Right atrium auricular region (tissue), 2 donors: ENCODE results near the gene PUM1. TPM values are rescaled to one million over a fixed set of nuclear protein-coding genes. Genes with fewer than 3 reads are reported as not detected.
"Not testable (repeated sequence)": the region's sequence is repeated elsewhere in the genome, so short reads cannot be mapped to it uniquely, and the experiment has no call there.

Experiments
- DNase-seq: peaks from one replicate; pipeline ENCODE4 v3.0.0-alpha.2; 2019; ENCODE audit warnings: low spot score
- H3K27ac ChIP-seq, 2 donors: fragments of 200-600 bp; sonication (generic); 1 replicate in 1 of 2; 2 replicates in 1 of 2; pipeline ENCODE4 v1.5.1; 2016 to 2019
- H3K27me3 ChIP-seq, 2 donors: fragments of 200-600 bp; sonication (generic); one replicate each; pipeline versions ENCODE4 v1.5.1 to v1.6.0; 2017 to 2019
- H3K36me3 ChIP-seq: fragments of 200-600 bp; sonication (generic); one replicate; pipeline ENCODE4 v1.5.1; 2016
- H3K4me1 ChIP-seq, 2 donors: fragments of 200-600 bp; sonication (generic); one replicate each; pipeline versions ENCODE4 v1.5.1 to v1.6.0; 2017 to 2019
- H3K4me3 ChIP-seq, 2 donors: fragments of 200-600 bp; sonication (generic); 1 replicate in 1 of 2; 2 replicates in 1 of 2; pipeline ENCODE4 v1.5.1; 2017 to 2019; ENCODE audit warnings: mild to moderate bottlenecking in 1 of 2, moderate library complexity in 1 of 2
- H3K9me3 ChIP-seq, 2 donors: fragments of 200-600 bp; sonication (generic); one replicate each; pipeline ENCODE4 v1.5.1; 2019
- CTCF ChIP-seq, 2 donors: fragments of 200-600 bp; sonication (generic); IDR thresholded peaks; one replicate each; pipeline ENCODE4 v1.5.1; 2019; ENCODE audit warnings: antibody characterized with exemption in 2 of 2
- total RNA-seq, 2 donors: library from RNA; depleted of rRNA; stranded (reverse); fragments of >200 nt; gene quantifications; one replicate each; pipeline ENCODE4 v1.1.0, GENCODE V29; 2016

Gene PUM1
- total RNA-seq, 2 donors from 2014 or later = 51.2 to 68.8 TPM

DNA sequence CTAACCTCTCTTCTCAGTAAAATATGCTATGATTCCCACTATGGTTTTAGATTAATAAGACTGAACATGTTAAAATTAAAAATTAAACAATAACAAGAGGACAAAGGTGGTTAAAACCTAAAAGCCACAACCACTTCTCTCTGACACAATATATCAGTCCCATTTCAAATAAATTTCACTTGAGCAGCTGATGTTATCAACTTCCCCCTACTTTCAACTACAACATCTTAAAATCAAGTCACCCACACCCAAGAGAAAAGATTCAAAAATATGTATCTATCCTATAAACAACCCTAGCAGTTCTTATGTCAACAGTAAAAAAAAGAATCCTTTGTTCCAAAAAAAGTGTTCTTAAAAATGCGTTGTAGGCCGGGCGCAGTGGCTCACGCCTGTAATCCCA, 7.5 kb downstream of the PUM1 start:
- no peak for DNase-seq
- Histone ChIP-seq H3K9me3 (no peaks in the 10 kb centered on the region), H3K27ac (no peak overlapping the region), H3K4me3 (no peak overlapping the region), H3K4me1 (peaks cover 0 to 52% of the 10 kb centered on the region in 2 donors), H3K27me3 (no peaks in the 10 kb centered on the region), H3K36me3 (peaks cover 25% of the 10 kb centered on the region)
- TF ChIP-seq CTCF (IDR thresholded peaks at IDR 0.05) = no peak

- TF ChIP-seq CTCF (IDR thresholded peaks at IDR 0.05) = no peak
- DNase-seq = no peak
- no peak overlapping the region for H3K27ac ChIP-seq
- no peaks in the 10 kb centered on the region for H3K9me3 ChIP-seq
- peaks cover 25% of the 10 kb centered on the region for H3K36me3 ChIP-seq
- no peaks in the 10 kb centered on the region for H3K27me3 ChIP-seq
- peaks cover 0 to 51% of the 10 kb centered on the region in 2 donors for H3K4me1 ChIP-seq
- H3K4me3 ChIP-seq = no peak overlapping the region
Measured at GRCh38 chr1:31055953-31056352, 9.6 kb downstream of the PUM1 start.

DNA sequence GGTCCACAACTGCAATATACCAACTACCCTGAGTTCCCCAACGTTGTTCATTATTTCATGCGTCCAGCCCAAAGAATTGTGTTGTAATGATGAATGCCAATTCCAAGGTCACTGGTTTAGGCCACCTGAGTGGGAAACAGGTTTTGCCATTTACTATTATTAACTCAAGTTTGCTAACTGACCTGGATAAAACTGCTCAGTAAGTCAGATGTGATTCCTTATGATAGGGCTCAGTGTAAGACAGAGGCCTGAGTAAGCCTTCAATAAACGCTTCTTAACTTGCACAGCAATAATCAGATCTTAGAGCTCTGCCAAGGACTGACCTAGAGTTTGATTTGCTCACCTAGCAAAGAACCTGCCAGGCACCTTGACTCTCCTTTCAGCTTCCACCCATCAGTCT, 10.0 kb downstream of the PUM1 start:
- no peak for TF ChIP-seq CTCF (IDR thresholded peaks at IDR 0.05)
- Histone ChIP-seq H3K27ac (no peak overlapping the region), H3K27me3 (no peaks in the 10 kb centered on the region), H3K36me3 (peaks cover 25% of the 10 kb centered on the region), H3K9me3 (no peaks in the 10 kb centered on the region), H3K4me1 (peaks cover 0 to 51% of the 10 kb centered on the region in 2 donors), H3K4me3 (no peak overlapping the region)
- DNase-seq = no peak

DNA sequence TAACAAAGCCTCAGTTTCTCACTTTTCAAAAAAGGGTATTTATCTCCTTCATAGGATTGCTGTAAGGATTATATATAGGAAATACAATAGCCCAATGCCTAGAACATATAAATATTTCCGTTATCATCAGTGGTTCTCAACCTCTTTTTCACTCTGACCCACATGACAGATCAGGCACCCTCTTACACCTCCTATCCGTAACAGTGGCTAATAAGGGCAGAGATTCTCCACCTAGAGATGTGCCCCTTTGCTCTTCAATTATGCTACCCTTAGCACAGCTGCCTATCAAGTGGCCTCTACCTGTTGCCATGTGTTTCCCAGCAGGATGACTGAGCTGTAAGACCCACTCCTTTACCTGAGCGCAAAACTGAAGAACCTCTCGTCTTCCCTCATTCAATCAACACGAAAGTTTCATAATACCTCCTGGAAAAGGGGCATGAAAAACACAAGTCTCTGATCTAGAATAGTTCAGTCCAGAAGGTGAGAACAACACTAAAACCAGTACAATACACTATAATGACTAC, 10.5 kb downstream of the PUM1 start:
- H3K27ac ChIP-seq = no peak overlapping the region
- no peaks in the 10 kb centered on the region for H3K27me3 ChIP-seq
- H3K9me3 ChIP-seq = no peaks in the 10 kb centered on the region
- no peak for TF ChIP-seq CTCF (IDR thresholded peaks at IDR 0.05)
- DNase-seq = no peak
- no peak overlapping the region for H3K4me3 ChIP-seq
- peaks cover 0 to 51% of the 10 kb centered on the region in 2 donors for H3K4me1 ChIP-seq
- H3K36me3 ChIP-seq = peaks cover 25% of the 10 kb centered on the region

- Histone ChIP-seq H3K4me3 (no peak overlapping the region), H3K27ac (no peak overlapping the region), H3K4me1 (peaks cover 0 to 47% of the 10 kb centered on the region in 2 donors), H3K36me3 (peaks cover 25% of the 10 kb centered on the region), H3K9me3 (no peaks in the 10 kb centered on the region), H3K27me3 (no peaks in the 10 kb centered on the region)
- no peak for DNase-seq
- no peak for TF ChIP-seq CTCF (IDR thresholded peaks at IDR 0.05)
Measured at GRCh38 chr1:31054349-31054748, 11.2 kb downstream of the PUM1 start.

GRCh38 chr1:31052613-31053012, 12.9 kb downstream of the PUM1 start:
- H3K4me1 ChIP-seq = peaks cover 0 to 39% of the 10 kb centered on the region in 2 donors
- H3K27me3 ChIP-seq, H3K36me3 ChIP-seq, H3K27ac ChIP-seq, H3K4me3 ChIP-seq, H3K9me3 ChIP-seq, DNase-seq: not testable (repeated sequence)
